Stimulated activated naive CD8-positive, alpha-beta T cell treated with anti-CD3 and anti-CD28 coated beads, Interleukin-15, Interleukin-2, amounts not matched to agents 100 ng/mL and 50 ng/mL, for 24 hours (primary cell): Measurements from ENCODE around the gene ERI3.
"Not testable (repeated sequence)": the region's sequence is repeated elsewhere in the genome, so short reads cannot be mapped to it uniquely, and the experiment has no call there.

Experiments
- H3K27ac Mint-ChIP-seq: one replicate; pipeline ENCODE4 v1.8.0; 2021; ENCODE audit warnings: mild to moderate bottlenecking, mixed read lengths
- H3K27me3 Mint-ChIP-seq: one replicate; pipeline ENCODE4 v1.8.0; 2021; ENCODE audit warnings: mixed read lengths
- H3K36me3 Mint-ChIP-seq: one replicate; pipeline ENCODE4 v1.8.0; 2021; ENCODE audit warnings: low read depth, mixed read lengths
- H3K4me1 Mint-ChIP-seq: one replicate; pipeline ENCODE4 v1.8.0; 2021; ENCODE audit warnings: low read depth, mixed read lengths
- H3K4me3 Mint-ChIP-seq: one replicate; pipeline ENCODE4 v1.8.0; 2021; ENCODE audit warnings: mild to moderate bottlenecking, mixed read lengths
- H3K9me3 Mint-ChIP-seq: one replicate; pipeline ENCODE4 v1.8.0; 2021; ENCODE audit warnings: mixed read lengths

Gene ERI3

GRCh38 chr1:44219301-44219626, 135.8 kb downstream of the ERI3 start:
- no peak overlapping the region for H3K27ac Mint-ChIP-seq
- H3K4me1 Mint-ChIP-seq = peaks cover 18% of the 10 kb centered on the region
- peaks cover 20% of the 10 kb centered on the region for H3K36me3 Mint-ChIP-seq
- H3K27me3 Mint-ChIP-seq = no peaks in the 10 kb centered on the region
- H3K9me3 Mint-ChIP-seq = no peaks in the 10 kb centered on the region
- no peak overlapping the region for H3K4me3 Mint-ChIP-seq

- H3K4me3 Mint-ChIP-seq = no peak overlapping the region
These were observed 136.4 kb downstream of the ERI3 start for GRCh38 chr1:44218503-44219300.

GRCh38 chr1:44217809-44218410, 137.1 kb downstream of the ERI3 start:
- no peaks in the 10 kb centered on the region for H3K9me3 Mint-ChIP-seq
- no peaks in the 10 kb centered on the region for H3K27me3 Mint-ChIP-seq
- H3K27ac Mint-ChIP-seq = no peak overlapping the region
- H3K4me3 Mint-ChIP-seq = no peak overlapping the region
- H3K4me1 Mint-ChIP-seq = peaks cover 17% of the 10 kb centered on the region
- H3K36me3 Mint-ChIP-seq = peaks cover 20% of the 10 kb centered on the region

More at GRCh38 chr1:44218503-44219300, 136.4 kb downstream of the ERI3 start:
- H3K4me1 Mint-ChIP-seq = peaks cover 19% of the 10 kb centered on the region
- H3K27me3 Mint-ChIP-seq = no peaks in the 10 kb centered on the region
- H3K9me3 Mint-ChIP-seq = no peaks in the 10 kb centered on the region
- H3K27ac Mint-ChIP-seq = no peak overlapping the region
- H3K36me3 Mint-ChIP-seq = peaks cover 20% of the 10 kb centered on the region

- Mint-ChIP-seq H3K9me3 (no peaks in the 10 kb centered on the region), H3K27me3 (no peaks in the 10 kb centered on the region), H3K36me3 (peaks cover 14% of the 10 kb centered on the region), H3K4me1 (peaks cover 27% of the 10 kb centered on the region), H3K27ac (peak within 1 kb of the TSS; percentile 84), H3K4me3 (peak within 1 kb of the TSS; percentile 93)
These were observed 141.6 kb downstream of the ERI3 start, which contains the start of gene DMAP1 for GRCh38 chr1:44213222-44214112. TSS of gene DMAP1 (plus strand) at chr1:44213471. CDS start at chr1:44213754, 283 bp downstream.

- H3K4me3 Mint-ChIP-seq = peak overlapping the region; percentile 93
- peaks cover 11% of the 10 kb centered on the region for H3K36me3 Mint-ChIP-seq
- H3K9me3 Mint-ChIP-seq = no peaks in the 10 kb centered on the region
- peak overlapping the region; percentile 84 for H3K27ac Mint-ChIP-seq
- peaks cover 27% of the 10 kb centered on the region for H3K4me1 Mint-ChIP-seq
- no peaks in the 10 kb centered on the region for H3K27me3 Mint-ChIP-seq
These were observed 142.5 kb downstream of the ERI3 start for GRCh38 chr1:44212355-44213221.

- Mint-ChIP-seq H3K27me3 (no peaks in the 10 kb centered on the region), H3K4me1 (peaks cover 27% of the 10 kb centered on the region), H3K4me3 (no peak overlapping the region), H3K27ac (no peak overlapping the region), H3K36me3 (peaks cover 4% of the 10 kb centered on the region), H3K9me3 (no peaks in the 10 kb centered on the region)
These were observed 144.5 kb downstream of the ERI3 start for GRCh38 chr1:44210595-44210994.

GRCh38 chr1:44208226-44208625, 146.8 kb downstream of the ERI3 start:
- H3K9me3 Mint-ChIP-seq = no peaks in the 10 kb centered on the region
- no peaks in the 10 kb centered on the region for H3K27me3 Mint-ChIP-seq
- H3K4me3 Mint-ChIP-seq = no peak overlapping the region
- no peak overlapping the region for H3K27ac Mint-ChIP-seq
- H3K36me3 Mint-ChIP-seq = no peaks in the 10 kb centered on the region
- H3K4me1 Mint-ChIP-seq = peaks cover 13% of the 10 kb centered on the region

GRCh38 chr1:44206545-44206944, 148.5 kb downstream of the ERI3 start:
- not testable (repeated sequence) for H3K4me3 Mint-ChIP-seq, H3K27ac Mint-ChIP-seq, H3K36me3 Mint-ChIP-seq, H3K9me3 Mint-ChIP-seq, H3K4me1 Mint-ChIP-seq, H3K27me3 Mint-ChIP-seq

GRCh38 chr1:44200336-44200735, 154.7 kb downstream of the ERI3 start:
- Mint-ChIP-seq H3K4me3 (no peak overlapping the region), H3K27me3 (no peaks in the 10 kb centered on the region), H3K27ac (no peak overlapping the region), H3K36me3 (no peaks in the 10 kb centered on the region), H3K9me3 (no peaks in the 10 kb centered on the region), H3K4me1 (no peaks in the 10 kb centered on the region)

GRCh38 chr1:44174630-44175029, 180.4 kb downstream of the ERI3 start:
- Mint-ChIP-seq H3K36me3 (no peaks in the 10 kb centered on the region), H3K4me3 (no peak overlapping the region), H3K9me3 (peaks cover 6% of the 10 kb centered on the region), H3K27ac (no peak overlapping the region), H3K27me3 (peaks cover 19% of the 10 kb centered on the region), H3K4me1 (no peaks in the 10 kb centered on the region)
